Smooth muscle cell (in vitro differentiated cells): ENCODE measurements around the gene GRIK2. TPM values are rescaled to one million over a fixed set of nuclear protein-coding genes. Genes with fewer than 3 reads are reported as not detected.

Experiments
- DNase-seq: peaks from one replicate; lab custom pipeline; 2025; ENCODE audit not compliant: unreplicated experiment; lab: John Stamatoyannopoulos, UW
- H2AFZ ChIP-seq: fragments of 200-600 bp; sonication (generic); 2 replicates; pipeline ENCODE4 v1.6.0; 2016; ENCODE audit warnings: antibody characterized with exemption, low read depth, mild to moderate bottlenecking
- H3F3A ChIP-seq: fragments of 200-600 bp; sonication (generic); 2 replicates; pipeline ENCODE4 v1.6.0; 2017; ENCODE audit warnings: antibody characterized with exemption, low read depth
- H3K27ac ChIP-seq: fragments of 200-600 bp; sonication (generic); 2 replicates; pipeline ENCODE4 v1.5.1; 2016; ENCODE audit warnings: low read depth, mild to moderate bottlenecking
- H3K27me3 ChIP-seq: fragments of 200-600 bp; sonication (generic); 2 replicates; pipeline ENCODE4 v1.6.1; 2016; ENCODE audit warnings: low read depth, mild to moderate bottlenecking
- H3K36me3 ChIP-seq: fragments of 200-600 bp; sonication (generic); 2 replicates; pipeline ENCODE4 v1.5.1; 2016; ENCODE audit warnings: low read depth
- H3K4me1 ChIP-seq: fragments of 200-600 bp; sonication (generic); 2 replicates; pipeline ENCODE4 v1.5.1; 2016; ENCODE audit warnings: low read depth
- H3K4me2 ChIP-seq: fragments of 200-600 bp; sonication (generic); 2 replicates; pipeline ENCODE4 v1.6.0; 2016; ENCODE audit warnings: mild to moderate bottlenecking
- H3K4me3 ChIP-seq: fragments of 200-600 bp; sonication (generic); 2 replicates; pipeline ENCODE4 v1.5.1; 2016; ENCODE audit warnings: mild to moderate bottlenecking
- H3K79me2 ChIP-seq: fragments of 200-600 bp; sonication (generic); 2 replicates; pipeline ENCODE4 v1.6.0; 2016; ENCODE audit warnings: low read depth, mild to moderate bottlenecking
- H3K9ac ChIP-seq: fragments of 200-600 bp; sonication (generic); 2 replicates; pipeline ENCODE4 v1.6.0; 2016; ENCODE audit warnings: low read depth
- H3K9me3 ChIP-seq: fragments of 200-600 bp; sonication (generic); replicated peaks from 2 replicates; pipeline ENCODE4 v1.5.1; 2016; ENCODE audit warnings: low read depth
- H4K20me1 ChIP-seq: fragments of 200-600 bp; sonication (generic); 2 replicates; pipeline ENCODE4 v1.6.0; 2016; ENCODE audit warnings: low read depth
- CTCF ChIP-seq: fragments of 200-600 bp; sonication (generic); IDR thresholded peaks from 2 replicates; pipeline ENCODE4 v1.5.1; 2017; ENCODE audit warnings: borderline replicate concordance, mild to moderate bottlenecking, antibody characterized with exemption; ENCODE audit not compliant: insufficient read depth, poor library complexity, severe bottlenecking
- WGBS: methylation state at CpG from one replicate; pipeline ENCODE4 v1.1.7; 2016; ENCODE audit warnings: low lambda C conversion rate; 5-methylcytosine and 5-hydroxymethylcytosine counted together
- polyA plus RNA-seq: library from polyadenylated mRNA; unstranded; fragments of >200 nt; fragmentation: Nextera tagmentation; extraction: Ambion mirVana; gene quantifications from 2 replicates; pipeline ENCODE4 v1.2.1, GENCODE V29; 2016
- total RNA-seq: library from RNA; depleted of rRNA; stranded (reverse); fragments of >200 nt; gene quantifications from 2 replicates; pipeline ENCODE4 v1.2.3, GENCODE V29; 2014

The GRIK2 gene
- total and polyA plus RNA-seq, 2 experiments from 2014 or later, result 10.0 to 23.6 TPM

GRCh38 chr6:101940391-101940790 lies 546.9 kb downstream of the GRIK2 start:
- Histone ChIP-seq H4K20me1 (no peaks in the 10 kb centered on the region), H3K4me1 (no peaks in the 10 kb centered on the region), H3K36me3 (no peaks in the 10 kb centered on the region), H3K4me2 (no peak overlapping the region), H3K9ac (no peak overlapping the region), H3K9me3 (no peaks in the 10 kb centered on the region), H3K4me3 (no peak overlapping the region), H3F3A (no peaks in the 10 kb centered on the region), H3K27me3 (no peaks in the 10 kb centered on the region), H3K79me2 (no peaks in the 10 kb centered on the region), H2AFZ (no peak overlapping the region), H3K27ac (no peak overlapping the region)
- 97% methylated on average over 2 of the region's 2 CpGs for WGBS
- DNase-seq, result no peak
- no peak for TF ChIP-seq CTCF

- H3K36me3 ChIP-seq, result no peaks in the 10 kb centered on the region
- H4K20me1 ChIP-seq, result no peaks in the 10 kb centered on the region
- no peaks in the 10 kb centered on the region for H3K9me3 ChIP-seq
- no peaks in the 10 kb centered on the region for H3K4me1 ChIP-seq
- H3K27ac ChIP-seq, result no peak overlapping the region
- no peak overlapping the region for H3K4me2 ChIP-seq
- H3F3A ChIP-seq, result no peaks in the 10 kb centered on the region
- no peak for TF ChIP-seq CTCF
- H3K9ac ChIP-seq, result no peak overlapping the region
- H3K27me3 ChIP-seq, result no peaks in the 10 kb centered on the region
- no peak overlapping the region for H3K4me3 ChIP-seq
- DNase-seq, result no peak
- no peaks in the 10 kb centered on the region for H3K79me2 ChIP-seq
- no peak overlapping the region for H2AFZ ChIP-seq
- 84% methylated on average over 2 of the region's 2 CpGs for WGBS
These were observed 563.5 kb downstream of the GRIK2 start for GRCh38 chr6:101956961-101957360.

- H3K4me2 ChIP-seq, result no peak overlapping the region
- no peak overlapping the region for H3K27ac ChIP-seq
- H3K9ac ChIP-seq, result no peak overlapping the region
- H3K4me3 ChIP-seq, result no peak overlapping the region
- DNase-seq, result no peak
- WGBS, result 92% methylated on average over 8 of the region's 8 CpGs
- no peaks in the 10 kb centered on the region for H3F3A ChIP-seq
- H3K4me1 ChIP-seq, result no peaks in the 10 kb centered on the region
- H3K79me2 ChIP-seq, result no peaks in the 10 kb centered on the region
- no peaks in the 10 kb centered on the region for H3K27me3 ChIP-seq
- no peak for TF ChIP-seq CTCF
- no peaks in the 10 kb centered on the region for H4K20me1 ChIP-seq
- no peaks in the 10 kb centered on the region for H3K9me3 ChIP-seq
- H3K36me3 ChIP-seq, result no peaks in the 10 kb centered on the region
- H2AFZ ChIP-seq, result no peak overlapping the region
These were observed 567.8 kb downstream of the GRIK2 start for GRCh38 chr6:101961357-101961756.

GRCh38 chr6:101980924-101981323 lies 587.4 kb downstream of the GRIK2 start:
- Histone ChIP-seq H3K27me3 (no peaks in the 10 kb centered on the region), H3K4me3 (no peak overlapping the region)

More at GRCh38 chr6:101980924-101981323, 587.4 kb downstream of the GRIK2 start:
- no peak for DNase-seq
- Histone ChIP-seq H3K9me3 (no peaks in the 10 kb centered on the region), H3K36me3 (no peaks in the 10 kb centered on the region), H3K4me1 (no peaks in the 10 kb centered on the region), H3K9ac (no peak overlapping the region), H4K20me1 (no peaks in the 10 kb centered on the region), H3K79me2 (no peaks in the 10 kb centered on the region), H3K4me2 (no peak overlapping the region), H3K27ac (no peak overlapping the region), H2AFZ (no peak overlapping the region), H3F3A (no peaks in the 10 kb centered on the region)
- TF ChIP-seq CTCF, result no peak
